Activated T-cell treated with anti-CD3 and anti-CD28 coated beads for 4 hours (primary cell): Measurements from ENCODE around the gene RIPOR1.

ENCODE experiments used
- DNase-seq: peaks from one replicate; pipeline ENCODE4 v3.0.0-alpha.2; 2020

RIPOR1 gene

DNA sequence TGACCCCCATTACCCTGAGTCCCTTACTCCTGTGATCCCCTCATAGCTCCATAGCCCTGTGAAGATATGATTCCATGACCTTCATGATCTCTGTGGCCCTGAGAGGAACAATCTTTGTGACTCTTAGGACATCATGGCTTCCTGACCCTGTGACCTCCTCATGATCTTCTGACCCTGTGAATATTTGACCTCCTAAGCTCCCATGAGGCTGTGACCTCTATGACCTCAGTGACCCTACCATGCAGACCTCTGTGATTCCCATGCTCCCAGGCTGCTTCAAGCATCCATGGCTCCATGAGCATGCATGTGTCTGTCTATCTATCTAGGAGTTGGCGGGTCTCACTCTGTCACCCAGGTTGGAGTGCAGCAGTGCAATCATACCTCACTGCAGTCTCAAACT, 12.1 kb downstream of the RIPOR1 start:
- DNase-seq, result no peak

- no peak for DNase-seq
These were observed 13.0 kb downstream of the RIPOR1 start for GRCh38 chr16:67541391-67542263.

DNA sequence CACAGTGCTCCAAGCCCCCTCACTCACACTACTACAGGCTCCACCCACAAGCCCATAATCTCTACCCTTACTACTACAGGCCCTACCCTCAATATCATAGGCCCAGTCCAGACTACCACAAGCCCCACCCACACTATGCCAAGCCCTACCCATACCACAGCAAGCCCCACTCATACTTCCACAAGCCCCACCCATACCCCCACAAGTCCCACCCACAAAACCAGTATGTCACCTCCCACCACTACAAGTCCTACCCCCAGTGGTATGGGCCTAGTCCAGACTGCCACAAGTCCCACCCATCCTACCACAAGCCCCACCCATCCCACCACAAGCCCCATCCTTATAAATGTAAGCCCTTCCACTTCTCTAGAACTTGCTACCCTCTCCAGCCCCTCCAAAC, 13.8 kb downstream of the RIPOR1 start:
- peak; percentile 51 for DNase-seq

DNA sequence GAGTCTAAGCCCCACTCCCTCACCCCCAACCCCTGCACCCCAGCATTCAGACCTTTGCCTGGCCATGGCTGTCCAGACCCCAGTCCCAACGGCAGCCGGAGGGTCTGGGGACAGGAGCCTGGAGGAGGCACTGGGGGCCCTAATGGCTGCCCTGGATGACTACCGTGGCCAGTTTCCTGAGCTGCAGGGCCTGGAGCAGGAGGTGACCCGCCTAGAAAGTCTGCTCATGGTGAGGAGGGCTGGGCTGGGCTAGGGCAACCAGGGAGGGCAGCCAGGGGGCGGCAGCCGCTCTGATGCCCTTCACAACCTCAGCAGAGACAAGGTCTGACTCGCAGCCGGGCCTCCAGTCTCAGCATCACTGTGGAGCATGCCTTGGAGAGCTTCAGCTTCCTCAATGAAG, 14.4 kb downstream of the RIPOR1 start:
- no peak for DNase-seq

DNA sequence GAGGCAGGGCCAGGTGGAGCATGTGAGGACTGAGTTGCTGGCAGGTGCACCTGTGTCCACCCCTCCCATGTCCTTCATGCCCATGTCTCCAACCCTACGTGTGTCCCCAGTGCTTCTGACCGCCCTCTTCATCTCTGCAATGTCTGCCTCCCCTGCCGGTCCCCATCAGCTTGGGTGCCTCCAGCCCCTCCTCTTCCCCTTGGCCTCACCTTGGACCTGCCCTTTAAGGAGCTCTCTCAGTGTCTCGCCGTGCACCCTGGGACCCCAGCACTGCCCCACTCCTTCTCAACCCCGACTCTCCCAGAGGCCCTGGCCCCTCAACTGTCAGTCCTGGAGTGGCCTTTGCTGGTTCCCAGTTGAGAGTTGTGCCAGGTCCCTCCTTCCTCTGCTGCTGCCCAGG, 15.0 kb downstream of the RIPOR1 start:
- no peak for DNase-seq

- no peak for DNase-seq
These were observed 15.8 kb downstream of the RIPOR1 start for GRCh38 chr16:67544329-67544841.

GRCh38 chr16:67544844-67545664, 16.4 kb downstream of the RIPOR1 start:
- DNase-seq, result no peak

DNA sequence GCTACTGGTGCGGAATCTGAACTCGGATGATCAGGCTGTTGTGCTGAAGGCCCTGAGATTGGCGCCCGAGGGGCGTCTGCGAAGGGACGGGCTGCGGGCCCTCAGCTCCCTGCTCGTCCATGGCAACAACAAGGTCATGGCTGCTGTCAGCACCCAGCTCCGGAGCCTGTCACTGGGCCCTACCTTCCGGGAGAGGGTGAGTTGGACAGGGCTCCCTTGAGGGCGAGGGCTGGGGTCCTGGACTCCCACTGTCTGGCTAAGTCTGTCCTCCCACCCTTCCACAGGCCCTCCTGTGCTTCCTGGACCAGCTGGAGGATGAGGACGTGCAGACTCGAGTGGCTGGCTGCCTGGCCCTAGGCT, 17.0 kb downstream of the RIPOR1 start:
- no peak for DNase-seq

GRCh38 chr16:67546091-67546501, 17.5 kb downstream of the RIPOR1 start:
- DNase-seq, result no peak

DNA sequence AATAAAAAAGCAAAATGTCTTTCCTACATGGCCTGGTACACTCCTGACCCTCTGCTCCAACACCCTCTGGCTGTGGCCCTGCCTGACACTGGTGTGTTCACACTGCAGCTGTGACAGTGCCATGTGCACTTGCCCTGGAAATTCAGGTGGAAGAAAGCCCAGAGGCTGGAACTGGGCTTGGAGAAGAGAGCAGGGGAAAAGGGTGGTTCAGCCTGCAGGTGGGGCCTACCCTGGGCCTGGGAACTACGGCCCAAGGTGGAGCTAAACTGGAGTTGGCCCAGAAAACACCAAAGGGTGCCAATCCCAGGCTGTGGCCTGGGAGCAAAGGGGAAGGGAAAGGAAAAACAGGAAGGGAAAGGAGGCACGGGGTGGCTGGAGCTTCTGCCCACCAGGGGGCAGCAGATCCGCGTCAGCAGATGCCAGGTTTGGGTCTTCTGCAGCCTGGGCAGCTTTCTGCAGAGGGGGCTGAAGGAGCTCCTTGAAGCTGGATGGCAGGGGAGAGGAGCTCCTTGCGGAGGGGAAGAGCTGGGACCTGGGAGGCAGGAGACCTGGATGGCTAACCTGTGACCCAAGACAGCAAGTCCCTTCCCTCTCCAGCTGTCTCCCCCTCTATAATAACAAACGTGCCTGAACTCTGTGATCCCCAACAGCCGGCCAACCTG, 18.3 kb downstream of the RIPOR1 start:
- DNase-seq, result peak; percentile 65

DNA sequence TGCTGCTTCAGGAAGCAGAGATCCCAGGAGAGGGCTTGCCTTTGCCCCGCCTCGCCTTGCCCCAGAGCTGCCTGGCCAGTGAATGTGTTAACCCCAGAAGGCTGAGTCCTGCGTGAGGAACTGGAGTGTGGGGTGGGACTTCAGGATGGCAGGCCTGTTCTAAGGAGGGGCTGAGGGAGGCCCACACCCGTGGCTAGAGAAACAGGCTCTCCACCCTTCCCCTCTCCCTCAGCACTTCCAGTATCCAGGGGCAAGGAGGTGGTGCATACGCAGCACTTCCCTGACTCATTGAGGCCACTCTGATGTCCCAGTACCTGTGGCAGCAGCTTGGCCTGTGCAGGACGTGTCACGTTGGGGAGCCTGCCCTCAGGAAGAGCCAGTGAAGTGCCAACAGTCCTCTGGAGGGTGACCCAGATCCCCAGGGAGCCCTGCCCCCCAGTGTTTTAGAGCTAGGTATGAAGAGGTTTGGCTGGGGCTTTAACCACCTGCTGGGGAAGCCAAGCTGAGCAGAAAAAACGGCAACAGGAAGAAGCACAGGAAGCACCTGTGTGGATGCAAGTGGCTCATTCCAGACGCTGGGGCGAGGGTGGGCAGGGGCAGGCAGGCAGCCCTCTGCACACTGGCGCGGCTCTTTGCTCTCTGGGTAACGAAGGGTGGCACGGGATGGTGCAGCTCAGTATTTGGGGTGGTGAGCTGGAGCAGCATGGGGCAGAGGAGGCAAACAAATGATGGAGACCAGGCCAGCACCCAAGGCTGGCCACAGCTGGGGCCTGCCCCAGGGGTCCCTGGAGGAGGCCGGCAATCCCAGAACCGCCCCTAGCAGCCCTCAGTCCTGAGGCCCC, 19.0 kb downstream of the RIPOR1 start:
- DNase-seq, result no peak

- no peak for DNase-seq
These were observed 19.9 kb downstream of the RIPOR1 start for GRCh38 chr16:67548265-67549126.

- DNase-seq, result no peak
These were observed 20.6 kb downstream of the RIPOR1 start for GRCh38 chr16:67549240-67549639.

GRCh38 chr16:67549936-67550335, 21.3 kb downstream of the RIPOR1 start:
- DNase-seq, result no peak

DNA sequence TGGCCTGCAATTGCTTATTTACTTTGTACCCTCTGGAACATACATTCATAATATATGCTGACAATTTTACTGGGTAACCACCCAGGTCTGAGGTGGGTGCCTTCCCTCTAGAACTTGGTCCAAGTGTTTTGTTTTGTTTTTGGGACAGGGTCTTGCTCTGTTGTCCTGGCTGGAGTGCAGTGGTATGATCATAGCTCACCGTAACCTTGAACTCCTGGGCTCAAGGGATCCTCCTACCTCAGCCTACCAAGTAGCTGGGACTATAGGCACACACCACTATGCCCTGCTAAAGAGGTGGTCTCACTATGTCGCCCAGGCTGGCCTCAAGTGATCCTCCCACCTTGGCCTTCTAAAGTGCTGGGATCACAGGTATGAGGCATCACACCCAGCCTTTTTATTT, 22.5 kb downstream of the RIPOR1 start:
- no peak for DNase-seq

DNA sequence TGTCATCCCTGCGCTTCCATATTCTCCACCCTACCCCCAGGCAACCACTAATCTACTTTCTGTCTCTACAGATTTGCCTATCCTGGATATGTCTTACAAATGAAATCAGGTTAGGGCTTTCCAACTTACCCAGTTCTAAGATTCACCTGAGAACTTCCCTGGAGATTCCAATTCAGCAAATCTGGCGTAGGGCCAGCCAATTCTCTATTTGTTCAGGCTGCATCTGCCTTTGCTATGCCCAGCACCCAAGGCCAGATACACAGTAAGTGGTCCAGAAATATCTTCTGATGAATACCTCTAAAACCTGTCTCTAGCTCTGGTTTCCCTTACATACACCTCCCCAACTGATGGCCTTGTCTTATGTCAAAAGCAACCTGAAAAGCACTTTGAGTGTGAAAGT, 23.3 kb downstream of the RIPOR1 start:
- no peak for DNase-seq

GRCh38 chr16:67552476-67552875, 23.8 kb downstream of the RIPOR1 start:
- DNase-seq, result no peak

GRCh38 chr16:67555795-67556212, 27.2 kb downstream of the RIPOR1 start:
- no peak for DNase-seq

DNA sequence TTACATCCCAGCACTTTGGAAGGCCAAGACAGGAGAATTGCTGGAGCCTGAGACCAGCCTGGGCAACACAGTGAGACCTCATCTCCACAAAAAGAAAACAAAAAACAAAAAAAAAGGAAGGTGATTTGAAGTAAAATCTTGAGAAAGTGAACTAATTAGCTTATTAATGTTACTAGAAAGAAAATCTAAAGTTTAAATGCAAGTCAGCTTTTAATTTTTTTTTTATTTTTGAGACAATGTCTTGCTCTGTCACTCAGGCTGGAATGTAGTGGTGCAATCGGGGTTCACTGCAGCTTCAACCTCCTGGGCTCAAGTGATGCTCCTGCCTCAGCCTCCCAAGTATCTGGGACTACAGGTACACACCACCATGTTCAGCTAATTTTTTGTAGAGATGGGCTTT, 30.2 kb downstream of the RIPOR1 start:
- DNase-seq, result no peak

DNA sequence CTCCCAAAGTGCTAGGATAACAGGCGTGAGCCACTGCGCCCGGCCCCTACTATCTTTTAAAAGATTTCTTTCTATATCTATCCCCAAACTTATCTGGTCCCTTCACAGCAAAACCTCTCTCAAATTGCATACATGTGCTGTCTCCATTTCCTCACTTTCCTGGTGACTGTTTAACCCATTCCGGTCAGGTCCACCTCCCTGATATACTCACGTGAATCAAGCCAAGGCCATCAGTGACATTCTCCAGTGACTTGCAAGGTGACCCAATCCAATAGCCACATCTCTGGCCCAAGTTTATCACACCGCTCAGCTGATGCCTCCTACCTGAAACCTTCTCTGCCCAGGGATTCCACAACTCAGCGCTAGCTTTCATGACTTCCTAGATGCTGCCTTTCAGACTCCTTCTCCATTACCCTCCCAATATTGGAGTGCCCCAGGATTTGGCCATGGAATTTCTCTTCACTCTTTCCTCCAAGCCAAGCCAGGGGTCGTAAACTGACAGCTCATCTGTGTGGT, 32.3 kb downstream of the RIPOR1 start:
- no peak for DNase-seq

DNA sequence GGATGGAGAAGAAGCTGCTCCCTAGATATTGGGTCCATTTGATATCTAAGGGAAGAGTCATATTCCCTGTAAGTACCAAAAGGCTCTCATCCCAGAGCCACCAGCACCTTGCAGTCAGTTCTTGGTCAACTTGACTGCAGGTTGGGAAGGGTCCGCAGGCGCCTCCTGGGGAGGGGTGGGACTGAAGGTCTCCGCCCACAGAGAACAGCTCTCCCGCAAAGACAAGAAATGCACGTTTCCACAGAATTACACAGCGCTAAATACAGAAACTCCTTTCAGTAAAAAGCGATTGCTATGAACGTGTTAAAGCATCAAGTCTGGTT, 32.8 kb downstream of the RIPOR1 start:
- no peak for DNase-seq
